ENCODE data around the gene A1CF. TPM values are rescaled to one million over a fixed set of nuclear protein-coding genes. Genes with fewer than 3 reads are reported as not detected.

The A1CF gene
- total RNA-seq, 1 donor from 2014 or later = not detected

DNA sequence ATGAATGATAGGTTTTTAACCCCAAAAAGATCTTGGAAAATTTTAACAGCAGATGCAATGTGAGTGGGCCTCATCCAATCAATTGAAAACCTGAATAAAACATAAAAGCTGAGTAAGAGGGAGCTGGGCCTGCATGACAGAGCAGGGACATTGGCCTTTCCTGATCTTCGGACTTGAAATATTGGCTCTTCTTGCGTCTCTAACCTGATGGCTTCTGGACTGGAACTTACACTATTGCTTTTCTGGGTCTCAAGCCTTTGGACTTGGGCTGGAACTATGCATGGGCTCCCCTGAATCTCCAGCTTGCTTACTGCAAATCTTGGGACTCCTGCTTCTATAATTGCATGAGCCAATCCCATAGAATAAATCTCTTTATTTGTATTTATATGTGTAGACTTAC, 9.0 kb downstream of the A1CF start:
- TF ChIP-seq, protein P1, sequence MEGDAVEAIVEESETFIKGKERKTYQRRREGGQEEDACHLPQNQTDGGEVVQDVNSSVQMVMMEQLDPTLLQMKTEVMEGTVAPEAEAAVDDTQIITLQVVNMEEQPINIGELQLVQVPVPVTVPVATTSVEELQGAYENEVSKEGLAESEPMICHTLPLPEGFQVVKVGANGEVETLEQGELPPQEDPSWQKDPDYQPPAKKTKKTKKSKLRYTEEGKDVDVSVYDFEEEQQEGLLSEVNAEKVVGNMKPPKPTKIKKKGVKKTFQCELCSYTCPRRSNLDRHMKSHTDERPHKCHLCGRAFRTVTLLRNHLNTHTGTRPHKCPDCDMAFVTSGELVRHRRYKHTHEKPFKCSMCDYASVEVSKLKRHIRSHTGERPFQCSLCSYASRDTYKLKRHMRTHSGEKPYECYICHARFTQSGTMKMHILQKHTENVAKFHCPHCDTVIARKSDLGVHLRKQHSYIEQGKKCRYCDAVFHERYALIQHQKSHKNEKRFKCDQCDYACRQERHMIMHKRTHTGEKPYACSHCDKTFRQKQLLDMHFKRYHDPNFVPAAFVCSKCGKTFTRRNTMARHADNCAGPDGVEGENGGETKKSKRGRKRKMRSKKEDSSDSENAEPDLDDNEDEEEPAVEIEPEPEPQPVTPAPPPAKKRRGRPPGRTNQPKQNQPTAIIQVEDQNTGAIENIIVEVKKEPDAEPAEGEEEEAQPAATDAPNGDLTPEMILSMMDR (IDR thresholded peaks at IDR 0.05; ENCODE audit: insufficient read depth, low read length, poor library complexity, severe bottlenecking) = no peak
- no peak overlapping the region for H3K4me3 ChIP-seq (ENCODE audit: low read depth, low read length)
- no peak for DNase-seq (ENCODE audit: low read depth)
- H3K36me3 ChIP-seq (ENCODE audit: control insufficient read depth, insufficient read depth, low read length) = no peaks in the 10 kb centered on the region
- H3K27me3 ChIP-seq (ENCODE audit: control insufficient read depth, insufficient read depth, low read length) = no peaks in the 10 kb centered on the region

DNA sequence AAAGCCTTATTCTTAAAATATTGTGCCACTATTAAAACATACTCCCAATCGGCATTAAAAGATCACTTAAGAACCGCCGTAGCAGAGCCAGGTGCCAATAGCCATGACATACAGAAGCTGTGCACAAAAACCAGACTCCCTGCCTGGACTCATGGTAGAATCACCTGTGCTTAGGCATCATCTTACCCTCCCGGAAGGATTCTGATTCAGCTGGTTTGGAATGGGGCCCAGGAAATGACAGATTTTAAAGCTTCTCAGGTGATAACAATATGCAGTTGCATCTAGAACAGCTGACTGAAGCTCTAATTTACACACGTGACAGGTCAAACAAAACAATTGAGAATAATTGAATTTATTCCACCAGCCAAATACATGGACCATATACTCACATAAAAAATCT, 10.7 kb downstream of the A1CF start:
- H3K4me3 ChIP-seq (ENCODE audit: low read depth, low read length) = no peak overlapping the region
- no peaks in the 10 kb centered on the region for H3K27me3 ChIP-seq (ENCODE audit: control insufficient read depth, insufficient read depth, low read length)
- no peak for DNase-seq (ENCODE audit: low read depth)
- TF ChIP-seq, protein P1 (IDR thresholded peaks at IDR 0.05; ENCODE audit: insufficient read depth, low read length, poor library complexity, severe bottlenecking) = no peak
- no peaks in the 10 kb centered on the region for H3K36me3 ChIP-seq (ENCODE audit: control insufficient read depth, insufficient read depth, low read length)

DNA sequence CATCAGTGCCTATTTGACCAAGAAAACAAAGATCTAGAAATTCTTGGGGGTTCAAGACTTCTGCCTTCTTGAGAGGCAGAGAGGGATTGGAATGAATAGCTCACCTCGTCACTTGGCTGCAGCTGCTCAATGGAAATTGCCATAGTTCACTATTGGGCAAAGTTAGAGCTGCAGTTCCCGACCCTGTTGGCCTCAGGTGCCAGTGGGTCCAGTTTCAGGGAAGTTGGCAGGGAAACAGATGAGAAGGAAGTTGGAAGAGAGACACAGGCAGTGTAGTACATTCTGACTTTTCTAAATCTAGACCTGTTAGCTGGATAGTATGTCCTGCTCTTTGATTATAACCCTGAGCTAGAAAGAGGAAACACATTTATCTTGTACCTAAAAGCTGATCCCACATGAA, 19.1 kb downstream of the A1CF start:
- no peak for DNase-seq (ENCODE audit: low read depth)
- H3K4me3 ChIP-seq (ENCODE audit: low read depth, low read length) = no peak overlapping the region
- TF ChIP-seq, protein P1 (IDR thresholded peaks at IDR 0.05; ENCODE audit: insufficient read depth, low read length, poor library complexity, severe bottlenecking) = no peak
- no peaks in the 10 kb centered on the region for H3K27me3 ChIP-seq (ENCODE audit: control insufficient read depth, insufficient read depth, low read length)
- no peaks in the 10 kb centered on the region for H3K36me3 ChIP-seq (ENCODE audit: control insufficient read depth, insufficient read depth, low read length)

DNA sequence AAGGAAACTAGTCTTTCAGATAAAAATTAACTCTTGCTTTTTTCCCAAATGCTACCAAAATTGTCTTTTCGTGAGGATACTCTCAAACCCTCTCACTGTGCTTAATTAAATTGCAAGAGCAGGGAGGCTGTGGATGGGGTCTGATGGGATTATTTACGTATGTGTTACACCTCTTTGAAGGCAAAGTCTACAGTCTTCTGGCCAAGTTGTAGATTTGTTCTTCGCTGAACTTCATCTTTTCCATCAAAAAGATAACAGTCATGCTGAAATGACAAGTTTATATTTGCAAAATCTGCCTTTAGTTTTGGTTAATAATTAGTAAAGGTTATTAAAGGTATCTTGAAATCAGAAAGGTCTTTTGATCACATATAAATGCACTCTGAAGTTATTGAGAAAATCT, 22.7 kb downstream of the A1CF start:
- TF ChIP-seq, protein P1 (IDR thresholded peaks at IDR 0.05; ENCODE audit: insufficient read depth, low read length, poor library complexity, severe bottlenecking) = no peak
- no peaks in the 10 kb centered on the region for H3K27me3 ChIP-seq (ENCODE audit: control insufficient read depth, insufficient read depth, low read length)
- no peak for DNase-seq (ENCODE audit: low read depth)
- no peak overlapping the region for H3K4me3 ChIP-seq (ENCODE audit: low read depth, low read length)
- H3K36me3 ChIP-seq (ENCODE audit: control insufficient read depth, insufficient read depth, low read length) = no peaks in the 10 kb centered on the region

DNA sequence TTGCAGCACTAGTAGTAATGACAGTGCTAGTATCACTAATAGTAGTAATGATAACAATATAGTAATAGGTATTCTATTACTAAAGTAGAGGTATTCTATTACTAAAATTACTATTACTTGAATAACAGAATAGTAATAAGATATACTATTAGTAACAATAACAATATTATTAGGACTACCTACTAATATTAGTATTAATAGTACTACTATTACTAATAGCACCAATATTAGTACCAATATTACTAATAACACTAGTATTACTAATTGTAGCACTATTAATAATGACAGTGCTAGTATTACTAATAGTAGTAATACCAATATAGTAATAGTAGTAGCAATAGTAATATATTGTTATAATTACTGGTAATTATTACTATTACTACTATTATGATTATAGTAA, 24.1 kb downstream of the A1CF start:
- Histone ChIP-seq H3K27me3 (ENCODE audit: control insufficient read depth, insufficient read depth, low read length) (no peaks in the 10 kb centered on the region), H3K36me3 (ENCODE audit: control insufficient read depth, insufficient read depth, low read length) (no peaks in the 10 kb centered on the region), H3K4me3 (ENCODE audit: low read depth, low read length) (no peak overlapping the region)
- TF ChIP-seq, protein P1 (IDR thresholded peaks at IDR 0.05; ENCODE audit: insufficient read depth, low read length, poor library complexity, severe bottlenecking) = no peak
- no peak for DNase-seq (ENCODE audit: low read depth)

DNA sequence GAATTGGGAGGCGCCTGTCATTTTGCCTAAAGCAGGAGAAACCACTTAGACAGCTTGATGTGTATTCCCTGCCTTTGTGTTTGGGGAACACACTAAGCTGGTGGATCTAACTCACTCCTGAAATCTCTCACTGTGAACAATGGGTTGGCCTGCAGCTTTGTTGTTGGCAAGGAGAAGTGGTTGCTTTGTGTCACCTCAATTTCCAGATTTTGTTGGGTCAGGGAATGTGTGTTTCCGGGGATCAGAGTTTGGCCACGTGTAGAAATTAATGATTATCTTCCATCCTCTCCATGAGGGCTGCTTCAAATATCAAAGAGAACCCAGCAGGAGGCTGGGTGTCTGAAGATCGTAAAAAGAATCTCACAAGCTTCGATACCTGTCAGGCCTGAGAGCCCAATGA, 27.8 kb downstream of the A1CF start:
- Histone ChIP-seq H3K36me3 (ENCODE audit: control insufficient read depth, insufficient read depth, low read length) (no peaks in the 10 kb centered on the region), H3K27me3 (ENCODE audit: control insufficient read depth, insufficient read depth, low read length) (no peaks in the 10 kb centered on the region), H3K4me3 (ENCODE audit: low read depth, low read length) (no peak overlapping the region)
- TF ChIP-seq, protein P1 (IDR thresholded peaks at IDR 0.05; ENCODE audit: insufficient read depth, low read length, poor library complexity, severe bottlenecking) = no peak
- no peak for DNase-seq (ENCODE audit: low read depth)

All from kidney epithelial cell (primary cell).